K562 (cell line): ENCODE data around the gene CDC45. TPM values are rescaled to one million over a fixed set of nuclear protein-coding genes. Genes with fewer than 3 reads are reported as not detected.

Experiments
- ARID2 ChIP-seq: fragments of 450-650 bp; IDR thresholded peaks from 2 replicates; pipeline ENCODE4 v1.6.1; 2017; ENCODE audit warnings: antibody characterized with exemption, mild to moderate bottlenecking
- ATF1 ChIP-seq, 2 experiments: fragments of 450-650 bp in 1 of 2; IDR thresholded peaks; 2 replicates each; pipeline ENCODE4 v1.6.1; 2016; ENCODE audit warnings: missing compliant biosample characterization in 1 of 2, missing genetic modification characterization in 1 of 2
- CBX1 ChIP-seq: sonication (generic); IDR thresholded peaks from 2 replicates; pipeline ENCODE4 v1.6.1; 2016; ENCODE audit warnings: antibody characterized with exemption, low read depth, mild to moderate bottlenecking
- CHD4 ChIP-seq: fragments of 200-600 bp; sonication (generic); IDR thresholded peaks from 3 replicates; pipeline ENCODE4 v1.6.1; 2012; ENCODE audit warnings: low read depth, mild to moderate bottlenecking, mixed read lengths, low read length, inconsistent platforms; ENCODE audit not compliant: insufficient read depth, insufficient replicate concordance, poor library complexity, severe bottlenecking
- GABPB2 ChIP-seq: fragments of 250-450 bp; sonication (Bioruptor Pico); conservative IDR thresholded peaks from 2 replicates; pipeline ENCODE4 v1.5.1; 2021; ENCODE audit warnings: mild to moderate bottlenecking
- HDAC1 ChIP-seq, 2 experiments: fragments of 450-650 bp; IDR thresholded peaks; 2 replicates each; pipeline ENCODE4 v1.6.1; 2016 to 2017; ENCODE audit warnings: inconsistent platforms in 1 of 2, mild to moderate bottlenecking in 1 of 2, moderate library complexity in 1 of 2
- ID3 ChIP-seq, 2 experiments: fragments of 250-450 bp in 1 of 2; fragments of 450-650 bp in 1 of 2; sonication (Bioruptor Pico) in 1 of 2; IDR thresholded peaks; 2 replicates each; pipeline versions ENCODE4 v1.6.1 to v1.8.0; 2016 to 2021; ENCODE audit warnings: mild to moderate bottlenecking in 2 of 2, moderate library complexity in 2 of 2, missing compliant biosample characterization in 1 of 2, missing genetic modification characterization in 1 of 2
- ILF3 ChIP-seq: fragments of 450-650 bp; IDR thresholded peaks from 2 replicates; pipeline ENCODE4 v1.6.1; 2018; ENCODE audit warnings: antibody characterized with exemption, mild to moderate bottlenecking, moderate library complexity, borderline replicate concordance
- ILK ChIP-seq: fragments of 450-650 bp; IDR thresholded peaks from 2 replicates; pipeline ENCODE4 v1.6.1; 2016; ENCODE audit warnings: missing genetic modification characterization, low read depth, mild to moderate bottlenecking, missing compliant biosample characterization, moderate library complexity, borderline replicate concordance
- KAT8 ChIP-seq: fragments of 450-650 bp; IDR thresholded peaks from 2 replicates; pipeline ENCODE4 v1.6.1; 2016; ENCODE audit warnings: low read depth, mild to moderate bottlenecking
- KHSRP ChIP-seq: fragments of 450-650 bp; IDR thresholded peaks from 2 replicates; pipeline ENCODE4 v1.6.1; 2017
- MAZ ChIP-seq, 2 experiments: fragments of 450-650 bp in 1 of 2; sonication (generic) in 1 of 2; formaldehyde crosslinking; IDR thresholded peaks in 1 of 2; conservative IDR thresholded peaks in 1 of 2; 2 replicates each; pipeline versions ENCODE4 v1.4.0 to v1.5.0; 2020; ENCODE audit warnings: mild to moderate bottlenecking in 1 of 2, missing genetic modification reagents in 1 of 2
- MBD2 ChIP-seq: sonication (generic); IDR thresholded peaks from 2 replicates; pipeline ENCODE4 v1.6.1; 2016; ENCODE audit warnings: low read depth, borderline replicate concordance
- MEF2D ChIP-seq: conservative IDR thresholded peaks from 2 replicates; pipeline ENCODE4 v1.6.1; 2016; ENCODE audit warnings: low read depth, missing genetic modification characterization, missing compliant biosample characterization
- OTX1 ChIP-seq: fragments of 450-650 bp; formaldehyde crosslinking; IDR thresholded peaks from 2 replicates; pipeline ENCODE4 v1.4.0; 2022; ENCODE audit warnings: mild to moderate bottlenecking
- POLR2A ChIP-seq: fragments of 450-650 bp; conservative IDR thresholded peaks from 2 replicates; pipeline ENCODE4 v1.6.1; 2016
- POLR2B ChIP-seq: fragments of 450-650 bp; IDR thresholded peaks from 2 replicates; pipeline ENCODE4 v1.6.1; 2018; ENCODE audit warnings: low read depth; ENCODE audit not compliant: partially characterized antibody
- RBM22 ChIP-seq: fragments of 200-400 bp; formaldehyde crosslinking; IDR thresholded peaks from 2 replicates; pipeline ENCODE4 v1.6.1; 2018; ENCODE audit warnings: low read length, low read depth; ENCODE audit not compliant: poor library complexity, severe bottlenecking
- SUPT5H ChIP-seq: fragments of 450-650 bp; IDR thresholded peaks from 2 replicates; pipeline ENCODE4 v1.6.1; 2016
- TCF7 ChIP-seq: sonication (generic); IDR thresholded peaks from 2 replicates; pipeline ENCODE4 v1.6.1; 2016; ENCODE audit warnings: antibody characterized with exemption, borderline replicate concordance
- ZNF143 ChIP-seq: sonication (generic); formaldehyde crosslinking; IDR thresholded peaks from 2 replicates; pipeline ENCODE4 v1.9.0; 2022; ENCODE audit warnings: mild to moderate bottlenecking, missing genetic modification reagents
- ZNF212 ChIP-seq: fragments of 450-650 bp; formaldehyde crosslinking; IDR thresholded peaks from 2 replicates; pipeline ENCODE4 v1.4.0; 2020; ENCODE audit warnings: mild to moderate bottlenecking
- ZNF217 ChIP-seq: sonication (generic); formaldehyde crosslinking; IDR thresholded peaks from 2 replicates; pipeline ENCODE4 v1.8.0; 2022; ENCODE audit warnings: mild to moderate bottlenecking, missing genetic modification reagents
- ZNF699 ChIP-seq: fragments of 250-450 bp; sonication (Bioruptor Pico); IDR thresholded peaks from 2 replicates; pipeline ENCODE4 v1.8.0; 2021; ENCODE audit warnings: mild to moderate bottlenecking, moderate library complexity; ENCODE audit not compliant: insufficient replicate concordance
- polyA plus RNA-seq, 8 experiments: library from polyadenylated mRNA; depleted of rRNA in 4 of 8; stranded (reverse) in 5 of 8; unstranded in 3 of 8; fragments of >200 nt; fragmentation: Nextera tagmentation in 2 of 8; fragmentation: Illumina TruSeq in 1 of 8; extraction: Ambion mirVana in 2 of 8; extraction: Trizol in 1 of 8; gene quantifications; 2 replicates each; pipeline versions ENCODE4 v1.2.1 to v1.2.3, GENCODE V29; 2011 to 2014; ENCODE audit warnings: inconsistent platforms in 1 of 8, missing spikeins in 1 of 8
- total RNA-seq, 7 experiments: library from RNA; depleted of rRNA in 6 of 7; stranded (reverse); fragments of >200 nt in 6 of 7; fragmentation: Illumina TruSeq in 2 of 7; extraction: Trizol in 2 of 7; gene quantifications; 2 replicates each; pipeline versions ENCODE4 v1.2.1 to v1.2.3, GENCODE V29; 2011 to 2021; ENCODE audit warnings: low replicate concordance in 1 of 7
- TF ChIP-seq, protein P1 (sequence below): sonication (generic); formaldehyde crosslinking; IDR thresholded peaks from 2 replicates; pipeline ENCODE4 v1.8.0; 2022; ENCODE audit warnings: mild to moderate bottlenecking, missing genetic modification reagents
- TF ChIP-seq, protein P2 (sequence below): sonication (generic); formaldehyde crosslinking; IDR thresholded peaks from 2 replicates; pipeline ENCODE4 v1.8.0; 2022; ENCODE audit warnings: mild to moderate bottlenecking, missing genetic modification reagents

The CDC45 gene
- total and polyA plus RNA-seq, 9 of the 15 experiments (the other 6 are each of a cell fraction or from before 2014, with no cell fraction given), result 251 to 580 (median 410) TPM

DNA sequence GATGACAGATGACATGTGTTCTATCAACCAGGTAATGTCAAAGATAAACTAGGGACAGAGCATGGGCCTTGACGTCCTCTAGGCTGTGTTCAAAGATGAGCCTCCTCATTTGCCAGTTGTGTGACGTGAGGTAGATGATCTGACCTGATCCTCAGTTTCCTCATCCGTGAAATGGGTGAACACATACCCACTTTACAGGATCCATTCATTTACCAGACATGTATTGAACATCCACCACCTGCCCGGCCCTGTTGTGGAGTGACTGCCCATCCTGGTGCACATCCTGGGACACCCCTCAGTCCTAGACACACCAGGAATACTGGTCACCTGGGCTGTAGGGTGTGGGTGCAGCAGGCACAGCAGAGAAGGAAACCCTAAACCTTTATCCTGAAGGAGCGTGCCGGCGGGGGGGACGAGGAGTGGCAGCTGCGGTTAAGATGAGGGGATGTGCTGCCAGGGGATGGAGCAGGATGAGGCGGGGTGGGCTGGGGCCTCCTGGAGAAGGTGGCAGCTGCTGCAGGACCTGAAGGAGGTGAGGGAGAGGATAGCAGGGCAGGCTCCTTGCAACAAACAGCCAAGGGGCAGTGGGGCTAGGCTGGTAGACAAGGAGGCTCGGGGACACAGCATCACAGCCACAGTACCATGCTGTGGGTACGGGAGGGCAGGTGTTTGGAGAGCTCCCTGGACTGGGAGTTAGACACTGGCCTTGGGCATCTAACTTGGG lies 36.1 kb downstream of the CDC45 start (continued):
- TF ChIP-seq ID3 (CRISPR knock-in tag; IDR thresholded peaks at IDR 0.05), result no peak
- no peak for TF ChIP-seq ID3 (tag; IDR thresholded peaks at IDR 0.05)
- peak; percentile 52 for TF ChIP-seq POLR2B
- TF ChIP-seq KAT8, result no peak
- peak; percentile 61 for TF ChIP-seq POLR2A
- TF ChIP-seq ZNF143 (CRISPR knock-in tag), result 0 out of 2 replicates have a peak, but pooled peaks have one; percentile 0
- TF ChIP-seq KHSRP, result no peak
- TF ChIP-seq ATF1 (CRISPR knock-in tag; IDR thresholded peaks at IDR 0.05), result no peak
- TF ChIP-seq ATF1 (tag; IDR thresholded peaks at IDR 0.05), result no peak
- TF ChIP-seq, protein P1, sequence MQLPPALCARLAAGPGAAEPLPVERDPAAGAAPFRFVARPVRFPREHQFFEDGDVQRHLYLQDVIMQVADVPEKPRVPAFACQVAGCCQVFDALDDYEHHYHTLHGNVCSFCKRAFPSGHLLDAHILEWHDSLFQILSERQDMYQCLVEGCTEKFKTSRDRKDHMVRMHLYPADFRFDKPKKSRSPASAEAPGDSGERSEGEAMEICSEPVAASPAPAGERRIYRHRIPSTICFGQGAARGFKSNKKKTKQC (CRISPR knock-in tag), result no peak
- TF ChIP-seq OTX1, result 0 out of 2 replicates have a peak, but pooled peaks have one; percentile 20
- peak; percentile 84 for TF ChIP-seq CHD4
- TF ChIP-seq HDAC1 (IDR thresholded peaks at IDR 0.05), result 0 out of 4 replicates have a peak, but pooled peaks of 1 of the 2 experiments have one; percentile 41
- TF ChIP-seq SUPT5H, result peak; percentile 61; the same call in 1 of the 2 replicates
- no peak for TF ChIP-seq ILF3
- TF ChIP-seq MBD2, result no peak
- TF ChIP-seq MEF2D (tag), result no peak
- no peak for TF ChIP-seq ILK (tag)
- TF ChIP-seq, protein P2, sequence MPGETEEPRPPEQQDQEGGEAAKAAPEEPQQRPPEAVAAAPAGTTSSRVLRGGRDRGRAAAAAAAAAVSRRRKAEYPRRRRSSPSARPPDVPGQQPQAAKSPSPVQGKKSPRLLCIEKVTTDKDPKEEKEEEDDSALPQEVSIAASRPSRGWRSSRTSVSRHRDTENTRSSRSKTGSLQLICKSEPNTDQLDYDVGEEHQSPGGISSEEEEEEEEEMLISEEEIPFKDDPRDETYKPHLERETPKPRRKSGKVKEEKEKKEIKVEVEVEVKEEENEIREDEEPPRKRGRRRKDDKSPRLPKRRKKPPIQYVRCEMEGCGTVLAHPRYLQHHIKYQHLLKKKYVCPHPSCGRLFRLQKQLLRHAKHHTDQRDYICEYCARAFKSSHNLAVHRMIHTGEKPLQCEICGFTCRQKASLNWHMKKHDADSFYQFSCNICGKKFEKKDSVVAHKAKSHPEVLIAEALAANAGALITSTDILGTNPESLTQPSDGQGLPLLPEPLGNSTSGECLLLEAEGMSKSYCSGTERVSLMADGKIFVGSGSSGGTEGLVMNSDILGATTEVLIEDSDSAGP (CRISPR knock-in tag), result no peak; the same call in 1 of the 2 replicates
- TF ChIP-seq TCF7, result 0 out of 2 replicates have a peak, but pooled peaks have one; percentile 28
- no peak for TF ChIP-seq ARID2
- TF ChIP-seq ZNF217 (CRISPR knock-in tag), result no peak
- peak; percentile 8 for TF ChIP-seq ZNF699
- TF ChIP-seq RBM22, result no peak
- TF ChIP-seq GABPB2 (CRISPR knock-in tag), result no peak
- no peak for TF ChIP-seq MAZ (CRISPR knock-in tag; conservative IDR thresholded peaks at IDR 0.05 in 1 of 2, IDR thresholded peaks at IDR 0.05 in 1 of 2)
- no peak for TF ChIP-seq ZNF212 (CRISPR knock-in tag)
- peak; percentile 54; the same call in 1 of the 2 replicates for TF ChIP-seq CBX1
